HG02588 (cell line): ENCODE results near the gene RPS6KA6.

Source experiments
- ATAC-seq: cut with Tn5 transposase; IDR thresholded peaks from one replicate; pipeline ENCODE4 v1.9.1; 2021; ENCODE audit warnings: mild to moderate bottlenecking, moderate library complexity; ENCODE audit not compliant: unreplicated experiment

The RPS6KA6 gene

DNA sequence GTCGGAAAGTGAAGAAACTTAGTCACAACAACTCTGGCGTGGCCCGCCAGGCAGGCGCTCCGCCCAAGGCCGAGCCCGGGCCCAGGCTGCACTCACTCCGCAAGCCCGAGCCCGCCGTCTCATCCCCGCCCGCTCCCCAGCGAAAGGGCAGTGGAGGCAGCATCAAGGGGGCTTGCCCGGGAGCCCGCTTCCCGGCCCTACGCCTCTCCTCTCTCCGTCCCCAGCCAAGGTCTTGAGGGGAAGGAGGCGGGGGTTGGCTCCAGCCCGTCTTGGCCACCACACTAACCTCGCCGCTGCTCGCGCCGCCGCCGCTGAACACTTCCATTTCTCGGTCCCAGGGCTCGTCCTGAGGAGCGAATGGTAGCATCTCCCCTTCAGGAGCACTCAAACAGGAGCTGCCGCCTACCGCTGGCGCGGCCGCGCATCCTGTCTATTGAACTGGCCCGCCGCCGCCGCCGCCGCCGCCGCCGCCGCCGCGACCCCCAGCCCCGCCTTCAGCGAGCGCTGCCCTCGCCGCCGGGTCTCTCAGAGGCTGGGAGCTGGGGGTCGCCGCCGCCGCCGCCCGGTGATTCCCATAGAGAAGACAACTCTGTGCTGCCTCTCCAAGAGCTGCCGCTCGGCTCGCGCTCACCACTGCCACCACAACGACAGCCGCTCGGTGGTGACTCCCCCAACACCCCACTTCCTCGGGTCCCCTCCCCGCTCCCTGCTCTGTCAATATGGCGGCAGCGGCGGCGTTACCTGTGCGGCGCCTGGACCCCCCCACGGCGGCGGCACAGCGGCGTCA is at the start of gene RPS6KA6:
TSS of gene RPS6KA6 (minus strand) at position 667 of the 787 bp plus-strand sequence. CDS start at position 367, 300 bp downstream.
- ATAC-seq = peak; percentile 52

DNA sequence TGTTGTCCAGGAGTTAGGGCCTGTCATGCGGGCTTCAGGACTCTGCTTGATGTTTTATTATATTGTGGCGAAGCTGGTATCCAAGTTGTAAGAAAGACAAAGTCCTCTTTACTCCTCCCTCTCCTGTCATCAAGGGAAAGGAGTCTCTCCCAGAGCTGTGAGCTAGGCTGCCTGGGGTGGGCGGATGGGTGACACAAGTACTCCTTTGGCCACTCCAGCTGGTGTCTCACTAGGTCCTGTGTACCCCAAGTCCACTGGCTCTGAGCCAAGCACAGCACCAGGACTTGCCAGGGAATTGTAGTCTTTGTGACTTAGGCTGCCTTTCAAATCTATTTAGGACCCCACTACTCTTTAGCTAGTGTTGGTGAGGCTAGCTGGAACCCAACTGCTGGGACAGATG is 36.7 kb upstream of the RPS6KA6 start:
- ATAC-seq = no peak

DNA sequence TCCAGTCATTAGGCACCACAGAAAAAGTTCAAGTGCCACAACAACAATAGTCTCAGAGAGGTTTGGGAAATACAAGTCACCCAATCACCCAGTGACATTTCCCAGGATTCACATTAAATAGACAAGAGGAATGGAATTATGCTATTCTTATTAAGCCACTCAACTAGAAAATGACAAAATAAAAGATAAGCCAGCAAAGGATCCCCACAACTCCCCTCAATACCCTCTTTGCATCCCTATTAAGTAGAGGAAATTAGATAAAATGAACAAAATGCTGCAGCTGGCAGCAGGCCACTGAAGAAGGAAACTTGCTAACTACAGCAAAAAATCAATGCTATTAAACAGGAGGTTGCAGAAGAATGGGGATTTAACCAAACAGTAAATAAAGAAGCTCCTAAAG is 35.3 kb upstream of the RPS6KA6 start:
- no peak for ATAC-seq

DNA sequence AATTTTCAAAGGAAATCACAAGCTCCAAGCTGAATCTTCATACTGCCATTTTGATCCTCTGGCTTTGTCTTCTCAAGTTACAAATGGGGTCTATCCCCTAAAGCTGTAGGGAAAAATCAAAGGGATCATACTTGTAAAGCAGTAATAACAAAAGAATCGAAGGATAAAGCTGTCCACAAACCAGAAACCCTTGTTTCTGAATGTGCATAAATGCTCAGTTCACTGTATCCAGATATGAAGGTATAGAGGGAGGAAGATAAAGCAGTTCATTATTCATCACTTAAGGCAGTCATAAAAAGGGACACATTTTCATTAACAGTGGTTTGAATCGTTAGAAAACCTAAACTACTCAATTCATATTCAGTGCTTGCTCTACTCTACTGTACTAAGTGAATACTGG is 33.2 kb upstream of the RPS6KA6 start:
- no peak for ATAC-seq

DNA sequence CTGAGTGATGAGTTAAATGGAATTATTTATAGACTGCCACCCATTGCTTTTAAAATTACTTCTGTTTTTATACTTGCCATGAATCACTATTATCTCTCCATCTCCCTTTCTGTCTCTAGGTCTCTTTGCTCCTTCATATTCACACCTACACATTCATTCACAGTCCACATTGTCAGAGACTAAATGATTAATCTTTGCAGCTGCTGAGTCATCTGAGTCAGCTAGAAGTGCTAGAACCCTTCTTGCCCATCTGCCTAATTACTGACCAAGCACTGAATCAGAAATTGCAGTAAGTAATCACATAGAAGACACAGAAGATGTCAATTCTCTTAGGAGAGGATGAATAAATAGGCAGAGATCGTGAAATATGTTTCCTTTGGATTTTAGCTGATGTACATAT is 31.6 kb upstream of the RPS6KA6 start:
- ATAC-seq = no peak

DNA sequence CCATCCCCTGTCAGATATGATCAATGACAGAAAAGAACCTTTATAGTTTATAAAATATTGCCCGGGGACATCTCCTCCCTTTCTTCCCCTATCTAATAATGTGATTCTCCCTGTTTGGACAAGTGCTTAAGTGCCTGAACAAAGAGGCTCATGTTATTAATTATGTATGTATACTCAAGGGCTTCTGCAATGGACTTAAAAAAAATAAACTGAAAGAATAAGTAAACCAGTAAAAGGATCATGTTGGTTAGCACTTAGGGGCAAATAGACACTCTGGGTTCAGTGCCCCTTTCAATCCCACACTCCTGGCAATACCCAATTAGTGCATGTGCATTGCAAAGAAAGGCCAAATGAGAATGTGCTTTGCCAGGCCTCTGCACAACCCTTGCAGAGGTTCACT is 30.7 kb upstream of the RPS6KA6 start:
- ATAC-seq = no peak

DNA sequence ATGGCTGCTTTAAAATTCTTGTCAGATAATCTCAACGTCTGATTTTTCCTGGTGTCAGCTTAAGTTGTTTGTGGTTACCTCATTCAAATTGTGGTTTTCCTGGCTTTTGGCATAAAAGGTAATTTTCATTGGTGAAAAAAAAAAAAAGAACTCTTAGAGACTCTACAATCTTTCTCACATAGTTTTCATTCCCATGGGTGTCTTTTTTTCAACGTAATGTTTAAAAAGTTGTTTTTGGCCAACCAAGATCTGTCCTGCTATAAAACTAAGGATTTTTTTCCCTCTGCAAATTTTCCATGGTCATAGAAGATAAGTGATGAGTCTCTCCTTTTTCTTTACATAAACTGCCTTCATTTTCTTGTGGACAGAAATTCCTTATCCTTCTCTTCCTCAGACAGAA is 28.9 kb upstream of the RPS6KA6 start:
- ATAC-seq = no peak

DNA sequence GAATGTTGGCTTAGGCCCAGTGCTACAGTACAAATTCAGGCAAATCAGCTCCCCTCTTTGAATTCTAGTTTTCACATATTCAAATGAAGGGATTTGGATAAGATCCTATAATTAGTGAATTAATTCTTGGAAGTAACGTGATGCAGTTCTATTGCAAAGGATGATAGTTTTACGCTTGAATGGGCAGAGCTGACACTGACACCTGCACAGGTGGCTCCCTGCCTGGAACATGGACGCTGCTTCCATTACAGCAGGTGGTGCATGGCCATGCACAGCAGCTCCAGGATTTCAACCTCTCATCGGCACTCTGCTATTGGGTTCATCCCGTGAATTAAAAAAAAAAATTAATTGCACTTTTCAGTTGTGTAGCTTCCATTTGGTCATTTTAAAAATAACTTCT is 28.4 kb upstream of the RPS6KA6 start:
- ATAC-seq = no peak

DNA sequence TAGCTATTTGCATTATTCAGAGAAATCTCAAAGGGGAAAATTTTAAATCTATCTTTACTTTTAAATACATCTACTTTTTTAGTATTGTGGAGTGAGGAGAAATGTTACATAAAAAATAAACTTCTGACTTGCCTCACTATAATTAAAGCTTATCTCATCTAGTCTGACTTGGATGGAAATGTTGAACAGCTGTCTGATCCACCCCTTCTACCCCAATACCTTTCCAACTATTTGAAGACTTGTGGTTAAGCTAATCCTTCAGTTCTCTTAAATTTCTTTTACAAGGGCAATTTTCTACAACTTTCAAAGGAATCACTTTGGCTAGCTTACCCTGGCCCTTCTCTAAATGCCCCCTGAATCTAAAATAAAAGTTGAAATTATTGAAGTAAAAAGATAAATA is 17.3 kb upstream of the RPS6KA6 start:
- ATAC-seq = no peak

DNA sequence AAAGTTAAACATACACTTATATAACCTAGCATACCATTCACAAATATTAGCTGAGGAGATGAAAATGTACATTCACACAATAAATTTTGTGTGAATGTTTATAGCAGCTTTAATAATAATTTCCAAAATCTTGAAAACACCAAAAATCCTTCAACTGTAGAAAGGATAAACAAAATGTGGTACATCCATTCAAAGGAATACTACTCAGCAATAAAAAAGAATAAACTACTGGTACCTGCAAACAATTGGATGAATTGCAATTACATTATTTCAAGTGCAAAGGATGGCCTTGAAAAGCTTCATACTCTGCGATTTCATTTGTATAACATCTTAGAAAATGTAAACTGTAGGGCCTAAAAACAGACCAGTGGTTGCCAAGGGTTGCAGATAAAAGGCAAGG is 11.7 kb upstream of the RPS6KA6 start:
- ATAC-seq = no peak

DNA sequence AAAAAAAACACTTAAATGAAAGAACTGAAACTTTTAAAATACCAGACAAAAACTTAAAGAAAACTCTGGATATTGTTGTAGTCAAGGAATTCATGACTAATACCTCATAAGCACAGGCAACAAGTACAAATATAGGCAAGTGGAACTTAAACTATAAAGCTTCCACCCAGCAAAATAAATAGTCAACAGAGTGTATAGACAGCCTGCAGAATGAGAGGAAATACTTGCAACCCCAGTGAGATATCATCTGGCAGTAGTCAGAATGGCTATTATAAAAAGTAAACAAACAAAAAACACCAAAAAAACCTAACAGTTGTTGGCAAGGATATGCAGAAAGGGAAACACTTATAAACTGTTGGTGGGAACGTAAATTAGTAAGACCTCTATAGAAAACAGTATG is 9.6 kb upstream of the RPS6KA6 start:
- no peak for ATAC-seq

DNA sequence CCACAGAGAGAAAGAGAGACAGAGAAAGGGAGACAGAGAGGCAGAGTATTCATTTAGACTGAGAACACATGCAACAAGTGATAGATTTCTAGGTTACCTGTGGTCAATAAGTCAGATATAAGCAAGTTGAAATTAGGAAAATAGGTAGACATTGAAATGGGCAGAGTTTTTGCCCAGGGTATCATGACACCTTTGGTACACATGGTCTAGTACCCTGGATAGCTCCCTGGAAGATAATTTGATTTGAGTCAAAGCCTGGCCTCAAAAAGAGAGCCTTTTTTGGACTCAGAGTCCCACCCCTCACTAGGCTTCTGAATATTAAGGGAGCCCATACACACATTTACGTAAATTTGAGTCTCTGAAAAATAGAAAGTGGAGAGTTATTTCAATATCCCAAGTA is 4.0 kb upstream of the RPS6KA6 start:
- ATAC-seq = no peak

DNA sequence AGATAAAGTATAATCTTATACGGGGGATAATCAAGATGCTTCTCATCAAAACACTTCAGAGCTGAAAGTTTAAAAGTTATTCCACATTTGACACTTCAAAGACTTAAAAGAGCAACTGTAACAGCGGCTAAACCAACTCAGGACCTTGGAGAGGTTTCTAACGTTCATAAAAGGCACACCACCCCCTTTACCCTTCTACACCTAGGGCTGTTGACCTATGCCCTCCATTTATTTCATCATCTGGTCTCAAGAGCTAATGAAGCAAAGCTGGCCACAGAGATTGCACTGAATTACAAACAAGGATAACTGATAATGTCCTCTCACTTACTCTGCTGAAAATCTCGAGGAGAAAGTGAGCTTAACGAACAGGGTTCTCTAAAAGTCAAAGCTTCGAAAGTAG is 1.1 kb upstream of the RPS6KA6 start:
- no peak for ATAC-seq

DNA sequence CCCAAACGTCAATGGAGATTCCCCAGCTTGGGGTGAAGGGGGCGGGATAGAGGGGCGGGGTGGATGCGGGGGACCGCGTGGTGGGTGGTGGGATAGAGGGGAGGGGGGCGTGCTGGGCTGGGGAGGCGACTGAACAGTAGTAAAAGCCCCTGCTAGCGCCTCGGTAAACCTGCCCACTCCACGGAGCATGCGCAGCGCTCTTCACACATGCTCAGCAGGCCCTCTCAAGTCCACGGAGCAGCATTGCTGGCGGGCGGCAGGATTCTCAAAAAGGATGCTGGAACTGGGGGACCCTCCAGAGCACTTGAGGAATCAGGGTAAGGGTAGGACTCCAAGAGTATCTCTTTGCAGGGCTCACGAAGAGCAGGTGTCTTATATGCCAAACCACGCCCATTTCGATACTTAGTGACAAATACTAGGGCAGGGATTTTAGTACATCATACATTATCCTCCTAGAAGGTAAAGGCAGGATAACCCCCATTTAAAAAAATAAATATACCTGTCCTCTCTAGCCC is 378 bp upstream of the RPS6KA6 start:
- peak; percentile 62 for ATAC-seq

DNA sequence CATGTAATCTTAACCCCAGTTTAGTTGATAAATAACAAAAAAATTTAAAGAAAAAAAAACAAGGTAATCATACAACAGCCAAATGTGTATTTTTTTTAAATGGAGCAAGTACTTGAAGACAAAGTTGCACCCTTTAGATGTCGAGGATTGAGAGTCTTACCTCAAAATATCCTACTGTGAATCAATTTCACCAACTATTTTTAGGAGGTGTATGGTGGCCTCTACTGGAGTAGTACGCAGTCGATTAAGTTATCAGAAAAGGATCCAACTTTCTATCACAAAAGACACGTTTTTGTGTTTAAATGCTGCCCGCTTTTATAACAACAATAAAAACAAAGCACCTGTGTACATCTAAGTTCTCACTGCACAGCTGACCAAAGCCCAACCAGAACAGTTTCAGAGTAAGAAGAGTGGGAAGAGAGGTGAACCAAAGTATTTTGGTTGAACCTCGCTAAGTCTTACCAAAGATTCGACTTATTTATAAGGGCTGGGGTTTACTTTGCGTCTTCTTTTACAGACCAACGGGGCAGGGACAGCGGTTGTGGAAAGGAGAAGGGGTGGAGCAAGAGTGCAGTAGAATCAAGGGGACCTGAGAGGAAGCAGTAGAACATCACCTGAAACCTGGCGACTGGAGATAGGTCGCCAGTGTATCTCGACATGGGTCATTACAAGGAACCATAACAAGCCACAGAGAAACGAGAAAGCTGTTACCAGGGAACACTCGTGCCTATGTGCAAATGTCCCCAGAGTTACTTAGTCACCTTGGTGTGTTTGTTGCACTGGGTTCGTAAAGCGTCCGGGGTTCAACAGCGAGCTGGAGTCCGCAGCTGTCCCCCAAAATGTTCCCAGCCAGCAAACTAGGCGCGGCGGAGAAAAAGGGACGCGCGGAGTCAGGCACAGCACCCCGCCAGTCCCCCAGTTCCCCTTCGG is 1.1 kb downstream of the RPS6KA6 start:
- peak; percentile 28 for ATAC-seq

DNA sequence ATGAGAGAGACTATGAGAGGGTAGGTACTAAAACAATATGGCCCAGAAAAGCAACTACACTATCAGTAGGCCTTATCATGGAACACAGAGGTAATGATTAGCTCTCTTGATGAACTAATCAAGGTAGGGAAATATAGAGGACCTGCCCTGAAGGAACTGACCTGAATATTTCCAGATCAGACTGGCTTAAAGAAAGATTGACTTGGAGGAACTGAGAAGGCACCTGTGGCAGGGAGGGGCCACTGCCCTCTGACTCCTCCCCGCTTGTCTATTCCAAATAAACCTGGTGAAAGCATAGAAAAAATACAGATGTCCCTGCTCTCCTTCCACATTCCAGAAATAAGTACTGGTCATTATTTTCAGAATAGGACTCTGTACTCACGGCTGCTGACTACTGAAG is 5.5 kb downstream of the RPS6KA6 start:
- no peak for ATAC-seq

DNA sequence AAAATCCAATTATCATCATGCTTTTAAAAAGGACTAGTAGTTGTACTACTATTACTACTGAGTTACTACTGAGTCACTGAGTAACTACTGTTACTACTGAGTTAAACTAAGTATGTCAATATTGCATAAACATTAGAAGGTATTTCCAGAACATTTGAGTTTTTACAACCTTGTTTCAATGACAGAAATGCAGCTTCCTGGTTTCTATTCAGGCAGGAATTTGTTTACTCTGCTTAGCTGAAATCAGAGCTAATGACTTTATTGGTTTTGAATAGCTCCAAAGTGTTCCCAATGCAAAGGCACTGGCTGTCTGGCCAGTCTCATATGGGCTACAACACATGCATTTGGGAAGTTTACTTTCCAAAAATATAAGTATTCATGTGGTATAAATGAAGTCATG is 12.0 kb downstream of the RPS6KA6 start:
- no peak for ATAC-seq

DNA sequence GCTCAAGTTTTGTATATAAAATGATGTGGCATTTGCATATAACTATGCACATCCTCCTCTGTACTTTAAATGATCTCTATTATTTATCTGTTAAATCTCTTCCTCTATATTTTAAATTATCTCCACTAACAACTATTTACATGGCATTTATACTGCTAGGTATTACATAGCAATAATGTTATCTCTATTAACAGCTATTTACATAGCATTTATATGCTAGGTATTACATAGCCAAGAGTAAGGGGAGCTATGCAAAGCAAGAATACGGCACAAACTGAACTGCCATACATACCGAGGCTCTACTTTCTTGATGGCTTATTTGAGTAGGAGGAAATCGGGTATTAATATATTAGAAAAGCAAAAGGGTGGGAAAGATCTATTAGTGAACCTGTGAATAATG is 12.7 kb downstream of the RPS6KA6 start:
- ATAC-seq = no peak

DNA sequence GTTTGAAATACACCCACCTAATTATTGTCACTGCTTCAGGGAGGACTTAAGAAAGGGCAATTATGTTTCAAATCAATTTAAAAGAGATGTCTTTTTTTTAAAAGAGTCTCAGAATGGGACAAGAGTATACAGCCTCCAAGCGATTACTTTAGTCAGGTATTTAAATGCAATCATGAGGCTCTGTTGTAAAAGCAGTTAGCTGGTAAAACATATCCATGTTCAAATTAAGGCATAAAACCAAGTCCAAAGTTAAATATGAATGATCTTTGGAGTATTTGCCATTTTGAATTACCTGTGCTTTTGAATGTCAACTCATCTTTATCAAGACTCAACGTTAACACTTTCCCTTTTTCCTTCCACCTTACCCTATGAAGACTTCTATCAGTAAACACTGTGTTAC is 13.7 kb downstream of the RPS6KA6 start:
- no peak for ATAC-seq

DNA sequence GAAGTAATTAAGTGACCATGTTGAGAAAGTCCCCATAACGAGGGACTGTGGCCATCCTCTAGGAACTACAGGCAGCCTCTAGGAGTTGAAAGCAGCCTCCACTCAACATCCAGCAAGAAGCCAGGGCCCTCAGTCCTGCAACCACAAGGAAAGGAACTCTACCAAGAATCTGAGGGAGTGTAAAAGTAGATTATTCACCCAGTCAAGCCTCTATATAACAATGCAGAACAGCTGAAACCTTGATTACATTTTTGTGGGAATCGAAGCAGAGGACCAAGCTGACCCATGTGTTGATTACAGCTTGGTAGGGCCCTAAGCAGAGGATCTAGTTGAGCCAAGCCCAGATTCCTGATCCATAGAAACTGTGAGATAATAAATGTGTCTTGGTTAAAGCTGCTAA is 17.1 kb downstream of the RPS6KA6 start:
- no peak for ATAC-seq

DNA sequence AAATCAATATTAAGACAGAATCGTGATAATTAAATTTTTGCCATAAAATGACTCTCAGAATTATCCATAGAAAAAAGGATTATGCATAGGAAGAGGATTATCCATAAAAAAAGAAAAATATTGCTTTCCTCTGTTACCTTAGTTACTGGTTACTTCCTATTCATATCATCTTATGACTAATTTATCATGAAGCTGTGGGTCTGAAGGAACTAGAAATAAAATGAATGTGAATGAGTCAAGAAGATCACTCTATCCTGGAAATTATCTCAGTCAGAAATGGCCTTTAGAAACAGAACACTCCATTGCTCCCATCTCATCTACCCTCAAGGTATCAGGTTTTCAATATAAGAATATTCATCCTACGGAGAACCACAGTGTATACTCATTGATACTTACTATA is 19.4 kb downstream of the RPS6KA6 start:
- no peak for ATAC-seq

DNA sequence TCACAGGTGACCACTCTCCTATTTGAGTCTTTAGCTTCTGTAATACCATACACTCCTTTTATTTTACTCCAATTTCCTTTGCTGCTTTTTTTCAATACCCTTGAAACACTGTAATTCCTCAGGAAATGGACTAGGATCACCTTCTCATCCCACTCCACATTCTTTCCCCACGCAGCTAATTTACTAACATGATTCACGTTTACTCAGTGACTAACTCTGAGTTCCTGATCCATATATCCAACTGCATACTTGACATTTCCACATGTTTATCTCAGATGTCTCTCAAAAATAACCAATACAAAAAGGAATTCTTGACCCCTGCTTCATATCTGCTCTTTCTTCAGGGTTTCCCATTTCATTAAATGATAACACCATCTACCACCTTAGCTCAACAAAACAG is 19.9 kb downstream of the RPS6KA6 start:
- no peak for ATAC-seq
